Measurements from ENCODE around the gene LSM14A. TPM values are rescaled to one million over a fixed set of nuclear protein-coding genes. Genes with fewer than 3 reads are reported as not detected.

LSM14A gene
- total and polyA plus RNA-seq, 2 of the 13 experiments (the other 11 are each of a cell fraction or from before 2014, with no cell fraction given) = 77.0 to 83.6 TPM

- in situ Hi-C loops (cut with HindIII; ENCODE audit: extremely low pct_ligation_motif_present, low pct_unique_long_range_greater_than_20kb) = no loop called here
- CTCF ChIA-PET (ENCODE audit: low intra/inter-chr PET ratio, low total read pairs) = no interaction called here
- no TSS peak for BruUV-seq (replicated peaks)
Observed at GRCh38 chr19:34231439-34231838, 59.1 kb downstream of the LSM14A start.

More at GRCh38 chr19:34231439-34231838, 59.1 kb downstream of the LSM14A start:
- H3K27ac ChIP-seq (ENCODE audit: extremely low read length, insufficient read depth, low read length) = no peak overlapping the region
- intact Hi-C loops (cut with micrococcal nuclease; ENCODE audit: unreplicated experiment) = no loop called here
- H3K4me2 ChIP-seq (ENCODE audit: low read depth, low read length) = no peak overlapping the region
- FAIRE-seq = no peak
- no peak for DNase-seq (ENCODE audit: low spot score)
- no peak for ATAC-seq
- H2AFZ ChIP-seq (ENCODE audit: low read length) = no peak overlapping the region
- peaks cover 5 to 26% of the 10 kb centered on the region in 2 experiments for H3K36me3 ChIP-seq (replicated peaks in 1 of 2; ENCODE audit: control insufficient read depth in 1 of 2, insufficient read depth in 2 of 2, low read length in 2 of 2)
- TF ChIP-seq ZNF614 (CRISPR knock-in tag; IDR thresholded peaks at IDR 0.05; ENCODE audit: borderline replicate concordance) (no peak), THYN1 (CRISPR knock-in tag; IDR thresholded peaks at IDR 0.05; ENCODE audit: borderline replicate concordance, low read depth) (no peak), KIAA2018 (CRISPR knock-in tag; IDR thresholded peaks at IDR 0.05; ENCODE audit: borderline replicate concordance) (no peak), ZNF431 (CRISPR knock-in tag; IDR thresholded peaks at IDR 0.05; ENCODE audit: borderline replicate concordance, low read depth) (no peak), HDAC2 (CRISPR knock-in tag; IDR thresholded peaks at IDR 0.05) (no peak), GTF2F1 (IDR thresholded peaks at IDR 0.05; ENCODE audit: low read length) (no peak), STAT5B (CRISPR knock-in tag; IDR thresholded peaks at IDR 0.05) (no peak), TEAD3 (CRISPR knock-in tag; optimal IDR thresholded peaks at IDR 0.05; ENCODE audit: borderline replicate concordance) (no peak), ZNF530 (CRISPR knock-in tag; IDR thresholded peaks at IDR 0.05; ENCODE audit: low read depth) (no peak), ZNF430 (CRISPR knock-in tag; IDR thresholded peaks at IDR 0.05) (no peak), MAFF (IDR thresholded peaks at IDR 0.05; ENCODE audit: low read depth, low read length) (no peak), RFX5 (IDR thresholded peaks at IDR 0.05; ENCODE audit: low read depth, low read length) (no peak)
- TF ChIP-seq, protein P1, sequence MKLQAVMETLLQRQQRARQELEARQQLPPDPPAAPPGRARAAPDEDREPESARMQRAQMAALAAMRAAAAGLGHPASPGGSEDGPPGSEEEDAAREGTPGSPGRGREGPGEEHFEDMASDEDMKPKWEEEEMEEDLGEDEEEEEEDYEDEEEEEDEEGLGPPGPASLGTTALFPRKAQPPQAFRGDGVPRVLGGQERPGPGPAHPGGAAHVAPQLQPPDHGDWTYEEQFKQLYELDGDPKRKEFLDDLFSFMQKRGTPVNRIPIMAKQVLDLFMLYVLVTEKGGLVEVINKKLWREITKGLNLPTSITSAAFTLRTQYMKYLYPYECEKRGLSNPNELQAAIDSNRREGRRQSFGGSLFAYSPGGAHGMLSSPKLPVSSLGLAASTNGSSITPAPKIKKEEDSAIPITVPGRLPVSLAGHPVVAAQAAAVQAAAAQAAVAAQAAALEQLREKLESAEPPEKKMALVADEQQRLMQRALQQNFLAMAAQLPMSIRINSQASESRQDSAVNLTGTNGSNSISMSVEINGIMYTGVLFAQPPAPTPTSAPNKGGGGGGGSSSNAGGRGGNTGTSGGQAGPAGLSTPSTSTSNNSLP (IDR thresholded peaks at IDR 0.05; ENCODE audit: low read depth, low read length) = no peak
- peaks cover 12% of the 10 kb centered on the region for H3K4me1 ChIP-seq (ENCODE audit: insufficient read depth, low read length)
- H4K20me1 ChIP-seq (ENCODE audit: insufficient read depth, low read length) = no peaks in the 10 kb centered on the region
- 100% methylated on average over 4 of the region's 4 CpGs for WGBS (ENCODE audit: low lambda C conversion rate)
- no peaks in the 10 kb centered on the region for H3K9me3 ChIP-seq (ENCODE audit: low read length)
- H3K79me2 ChIP-seq (ENCODE audit: insufficient read depth, low read length) = no peaks in the 10 kb centered on the region
- POLR2A ChIA-PET = no interaction called here
- H3K27me3 ChIP-seq (ENCODE audit: control insufficient read depth in 1 of 2, insufficient read depth in 2 of 2, low read length in 2 of 2) = no peaks in the 10 kb centered on the region
- H3K9ac ChIP-seq (ENCODE audit: insufficient read depth, low read depth, low read length) = no peak overlapping the region
- H3K4me3 ChIP-seq (replicated peaks in 1 of 3; ENCODE audit: insufficient read depth in 1 of 3, low read depth in 2 of 3, low read length in 3 of 3) = no peak overlapping the region
